GM11168 (cell line): ENCODE measurements around the gene AATF.

Experiments
- in situ Hi-C: fragments of 300-500 bp; cut with MboI; formaldehyde crosslinking; loops from one replicate; pipeline ENCODE4 v1.12.0; 2022; ENCODE audit warnings: low sequenced_read_pairs; ENCODE audit not compliant: unreplicated experiment

AATF gene

GRCh38 chr17:37066322-37067255 lies 117.8 kb downstream of the AATF start:
- in situ Hi-C loops = loop anchor here (25.0 kb wide), 1 partner anchor 429 kb away; no protein-coding TSS in a partner anchor

GRCh38 chr17:37067555-37068111 lies 118.9 kb downstream of the AATF start:
- in situ Hi-C loops = loop anchor here (25.0 kb wide), 1 partner anchor 430 kb away; no protein-coding TSS in a partner anchor

- in situ Hi-C loops = loop anchor here (25.0 kb wide), 1 partner anchor 431 kb away; no protein-coding TSS in a partner anchor
These were observed 119.5 kb downstream of the AATF start for GRCh38 chr17:37068266-37068665.

GRCh38 chr17:37069087-37069486 lies 120.3 kb downstream of the AATF start:
- in situ Hi-C loops = loop anchor here (25.0 kb wide), 1 partner anchor 432 kb away; no protein-coding TSS in a partner anchor

- in situ Hi-C loops = loop anchor here (25.0 kb wide), 1 partner anchor 436 kb away; no protein-coding TSS in a partner anchor
These were observed 124.7 kb downstream of the AATF start for GRCh38 chr17:37073464-37073863.

GRCh38 chr17:37079065-37079708 lies 130.4 kb downstream of the AATF start:
- in situ Hi-C loops = no loop called here

- in situ Hi-C loops = no loop called here
These were observed 131.0 kb downstream of the AATF start for GRCh38 chr17:37079735-37080134.

- in situ Hi-C loops = no loop called here
These were observed 132.5 kb downstream of the AATF start for GRCh38 chr17:37081287-37081686.

GRCh38 chr17:37082311-37082860 lies 133.6 kb downstream of the AATF start:
- in situ Hi-C loops = no loop called here

- in situ Hi-C loops = no loop called here
These were observed 134.2 kb downstream of the AATF start for GRCh38 chr17:37082985-37083384.

GRCh38 chr17:37083456-37083855 lies 134.7 kb downstream of the AATF start:
- in situ Hi-C loops = no loop called here

- in situ Hi-C loops = no loop called here
These were observed 135.6 kb downstream of the AATF start for GRCh38 chr17:37084372-37084771.

GRCh38 chr17:37086334-37086733 lies 137.6 kb downstream of the AATF start:
- in situ Hi-C loops = no loop called here

- in situ Hi-C loops = no loop called here
These were observed 138.2 kb downstream of the AATF start for GRCh38 chr17:37086948-37087347.

GRCh38 chr17:37087683-37088082 lies 138.9 kb downstream of the AATF start:
- in situ Hi-C loops = no loop called here

- in situ Hi-C loops = no loop called here
These were observed 139.7 kb downstream of the AATF start for GRCh38 chr17:37088459-37088858.

- in situ Hi-C loops = no loop called here
These were observed 140.2 kb downstream of the AATF start for GRCh38 chr17:37088913-37089312.

GRCh38 chr17:37089956-37090355 lies 141.2 kb downstream of the AATF start:
- in situ Hi-C loops = no loop called here

GRCh38 chr17:37090941-37091340 lies 142.2 kb downstream of the AATF start:
- in situ Hi-C loops = no loop called here

- in situ Hi-C loops = no loop called here
These were observed 143.3 kb downstream of the AATF start for GRCh38 chr17:37092071-37092470.

- in situ Hi-C loops = no loop called here
These were observed 143.9 kb downstream of the AATF start for GRCh38 chr17:37092701-37093100.
